GM12872 (cell line): ENCODE results near the gene HSFX2.
"Not testable (repeated sequence)": the region's sequence is repeated elsewhere in the genome, so short reads cannot be mapped to it uniquely, and the experiment has no call there.

Experiments used
- TF ChIP-seq, protein P1 (sequence below): IDR thresholded peaks from 3 replicates; pipeline ENCODE4 v1.5.1; 2011; ENCODE audit warnings: low read depth, mild to moderate bottlenecking, low read length, moderate library complexity; ENCODE audit not compliant: insufficient read depth

Gene HSFX2

DNA sequence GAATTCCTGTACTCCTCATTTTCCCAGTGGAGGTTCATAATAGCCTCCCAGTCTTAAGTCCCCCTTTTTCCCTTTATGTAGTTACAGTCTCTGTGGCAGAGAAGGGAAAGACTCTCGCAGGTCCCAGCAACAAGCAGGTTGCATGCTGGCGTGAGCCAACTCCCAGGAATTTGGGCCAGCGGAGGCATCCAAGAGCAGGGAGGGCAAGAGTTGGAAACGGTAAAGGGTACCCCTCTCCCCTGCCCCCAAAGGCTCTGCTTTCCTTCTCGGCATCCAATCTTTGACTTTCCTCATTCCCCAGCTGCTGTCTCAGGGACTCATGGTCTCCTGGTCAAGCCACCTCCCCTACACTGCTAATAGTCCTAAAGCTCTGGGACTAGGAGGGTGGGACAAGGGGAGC, 15.4 kb upstream of the HSFX2 start:
- TF ChIP-seq, protein P1, sequence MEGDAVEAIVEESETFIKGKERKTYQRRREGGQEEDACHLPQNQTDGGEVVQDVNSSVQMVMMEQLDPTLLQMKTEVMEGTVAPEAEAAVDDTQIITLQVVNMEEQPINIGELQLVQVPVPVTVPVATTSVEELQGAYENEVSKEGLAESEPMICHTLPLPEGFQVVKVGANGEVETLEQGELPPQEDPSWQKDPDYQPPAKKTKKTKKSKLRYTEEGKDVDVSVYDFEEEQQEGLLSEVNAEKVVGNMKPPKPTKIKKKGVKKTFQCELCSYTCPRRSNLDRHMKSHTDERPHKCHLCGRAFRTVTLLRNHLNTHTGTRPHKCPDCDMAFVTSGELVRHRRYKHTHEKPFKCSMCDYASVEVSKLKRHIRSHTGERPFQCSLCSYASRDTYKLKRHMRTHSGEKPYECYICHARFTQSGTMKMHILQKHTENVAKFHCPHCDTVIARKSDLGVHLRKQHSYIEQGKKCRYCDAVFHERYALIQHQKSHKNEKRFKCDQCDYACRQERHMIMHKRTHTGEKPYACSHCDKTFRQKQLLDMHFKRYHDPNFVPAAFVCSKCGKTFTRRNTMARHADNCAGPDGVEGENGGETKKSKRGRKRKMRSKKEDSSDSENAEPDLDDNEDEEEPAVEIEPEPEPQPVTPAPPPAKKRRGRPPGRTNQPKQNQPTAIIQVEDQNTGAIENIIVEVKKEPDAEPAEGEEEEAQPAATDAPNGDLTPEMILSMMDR: no peak

DNA sequence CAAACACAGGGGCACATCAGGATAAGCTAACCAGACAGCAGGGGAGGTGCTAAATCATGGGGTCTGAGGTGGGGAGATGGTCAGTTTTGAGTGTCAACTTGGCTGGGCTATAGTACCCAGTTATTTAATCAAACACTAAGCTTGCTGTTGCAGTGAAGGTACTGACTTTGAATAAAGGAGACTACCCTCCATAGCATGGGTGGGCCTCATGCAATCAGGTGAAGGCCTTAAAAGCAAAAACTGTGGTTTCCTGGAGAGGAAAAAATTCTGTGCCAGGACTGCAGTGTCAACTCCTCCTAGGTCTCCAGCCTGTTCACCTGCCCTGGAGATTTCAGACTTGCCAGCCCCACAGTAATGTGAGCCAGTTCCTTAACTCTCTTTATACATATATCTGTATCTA, 12.6 kb upstream of the HSFX2 start:
- TF ChIP-seq, protein P1: no peak

DNA sequence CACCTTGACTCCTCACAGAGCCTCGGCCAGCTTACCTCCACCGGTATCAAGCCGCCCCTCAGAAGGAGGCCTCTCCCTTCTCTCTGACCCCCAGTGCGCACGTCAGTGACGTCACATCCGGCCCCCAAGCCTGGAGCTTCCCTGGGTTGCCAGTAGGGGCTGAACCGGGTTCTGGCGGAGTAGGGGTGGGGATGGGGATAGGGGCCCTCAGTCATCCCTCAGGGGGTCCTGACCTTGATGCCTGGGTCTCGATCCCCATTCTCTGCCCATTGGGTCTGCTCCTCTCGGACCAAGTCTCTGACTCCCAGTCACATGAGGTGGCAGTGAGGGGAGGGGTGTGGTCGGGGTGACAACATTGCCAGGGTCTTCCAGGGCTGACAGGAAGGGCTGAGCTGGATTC, 7.8 kb downstream of the HSFX2 start, which contains the start of gene MAGEA9B:
Gene MAGEA9B (minus strand): TSS at position 101 of the 400 bp plus-strand sequence. CDS start 4,280 bp downstream, outside the sequence.
- TF ChIP-seq, protein P1: not testable (repeated sequence)

DNA sequence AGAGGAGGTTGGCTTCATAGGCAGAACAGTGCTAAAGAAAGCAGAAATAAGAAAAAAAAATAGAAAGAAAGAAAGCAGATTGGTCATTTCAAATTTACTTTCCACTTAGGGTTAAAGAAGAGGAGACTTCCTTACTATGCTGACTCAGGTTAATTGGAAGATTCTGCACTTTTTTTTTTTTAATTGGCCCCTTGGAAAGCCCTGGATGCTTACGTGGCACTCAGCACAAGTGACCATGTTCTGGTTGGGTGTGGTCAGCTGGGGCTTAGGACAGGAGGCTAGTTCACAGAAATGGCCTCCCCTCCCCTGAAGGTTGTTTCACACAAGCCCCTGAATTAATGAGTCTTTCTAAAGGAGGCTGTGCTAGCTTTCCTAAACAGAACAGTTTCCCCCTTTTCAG, 22.4 kb downstream of the HSFX2 start:
- TF ChIP-seq, protein P1: no peak

DNA sequence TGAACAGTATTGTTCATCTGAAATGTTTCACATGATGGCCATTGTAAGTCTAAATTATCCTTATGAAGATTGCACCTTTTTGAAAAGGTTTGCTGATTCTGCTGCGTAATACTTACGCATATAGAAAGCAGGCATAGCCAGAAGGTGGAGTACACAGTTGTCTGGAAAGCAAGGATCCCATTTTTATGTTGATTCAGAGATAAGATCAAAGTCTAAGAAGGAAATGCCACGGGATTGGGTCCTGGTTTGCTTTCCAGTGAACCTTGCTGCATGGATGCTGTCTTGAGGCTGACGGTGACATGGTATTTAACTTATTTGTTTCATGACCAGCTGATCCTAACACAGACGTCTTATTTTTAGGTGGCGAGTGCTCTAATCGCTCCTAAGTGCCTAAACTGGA, 23.3 kb downstream of the HSFX2 start:
- TF ChIP-seq, protein P1: no peak

DNA sequence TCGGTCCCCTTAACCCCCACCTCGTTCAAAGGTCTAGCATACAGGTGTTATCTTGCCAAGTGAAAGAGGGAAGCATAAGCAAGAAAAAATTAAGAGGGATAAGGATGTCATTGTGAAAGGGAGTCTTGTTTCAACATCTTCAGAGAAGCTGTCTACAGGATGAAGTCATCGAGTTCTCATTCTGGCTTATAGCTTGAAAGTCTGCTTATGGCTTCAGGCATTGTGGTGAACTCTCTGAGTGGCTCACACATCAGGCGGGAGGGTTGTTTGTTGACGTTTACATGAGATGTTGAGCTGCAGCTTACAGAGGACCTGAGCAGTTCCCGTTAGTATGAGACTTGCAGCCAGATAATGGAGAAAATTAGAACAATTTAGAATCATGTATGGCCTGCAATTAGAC, 24.4 kb downstream of the HSFX2 start:
- TF ChIP-seq, protein P1: no peak

DNA sequence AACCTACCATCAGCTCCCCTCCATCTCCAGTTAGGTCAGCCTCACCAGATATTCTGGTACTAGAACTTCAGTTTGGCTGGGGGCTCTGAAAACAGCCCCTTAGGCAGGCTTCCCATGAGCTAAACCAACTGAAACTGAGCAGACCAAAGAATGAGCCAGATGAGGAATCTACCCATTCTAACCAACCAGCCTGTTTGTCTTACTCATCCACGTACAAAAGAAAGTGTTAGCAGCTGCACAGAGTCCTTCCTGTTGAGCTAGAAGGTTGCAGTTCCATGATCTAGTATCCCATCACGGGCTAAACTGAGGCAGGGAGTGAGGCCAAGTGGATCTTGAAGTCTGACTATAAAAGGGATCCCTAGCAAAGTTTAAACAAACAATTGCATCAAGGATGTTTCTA, 25.3 kb downstream of the HSFX2 start:
- TF ChIP-seq, protein P1: no peak

DNA sequence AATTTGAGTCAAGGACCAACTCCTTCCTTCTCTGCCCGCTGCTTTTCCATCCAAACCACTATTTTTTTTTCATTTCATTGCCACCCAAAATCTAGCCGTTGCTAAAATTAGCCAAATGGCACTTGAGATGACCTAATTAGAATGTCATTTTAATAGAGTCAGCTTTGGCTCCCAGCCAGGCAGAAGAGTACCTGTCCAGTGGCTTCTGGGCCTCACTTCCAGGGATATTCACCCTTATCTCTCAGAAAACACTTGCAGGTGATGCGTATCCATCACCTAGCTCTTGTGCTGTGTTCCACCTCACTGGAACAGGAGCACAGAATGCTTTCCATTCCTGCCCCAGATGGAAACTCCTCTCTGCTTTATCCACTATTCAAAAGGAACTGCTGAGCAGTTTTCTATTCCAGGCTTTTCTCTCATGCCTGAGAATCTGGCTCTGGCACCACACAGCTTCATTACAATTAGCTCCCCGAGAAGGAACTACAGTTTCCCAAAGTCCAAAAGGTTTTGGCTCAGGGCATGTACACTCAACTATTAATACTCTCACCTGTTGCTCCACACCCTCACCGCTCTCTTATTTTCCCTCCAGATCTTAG, 26.3 kb downstream of the HSFX2 start:
- TF ChIP-seq, protein P1: no peak
